ENCODE results near the gene SNRPD1.
"Not testable (repeated sequence)": the region's sequence is repeated elsewhere in the genome, so short reads cannot be mapped to it uniquely, and the experiment has no call there.

- not testable (repeated sequence) for TF ChIP-seq CEBPB (IDR thresholded peaks at IDR 0.05; ENCODE audit: low read depth, low read length); RAD21 (IDR thresholded peaks at IDR 0.05 in 1 of 2, conservative IDR thresholded peaks at IDR 0.05 in 1 of 2; ENCODE audit: low read depth in 2 of 2, low read length in 2 of 2); CTCF (IDR thresholded peaks at IDR 0.05; ENCODE audit: control extremely low read depth in 1 of 3, insufficient read depth in 1 of 3, low read depth in 1 of 3, low read length in 3 of 3); TAF1 (IDR thresholded peaks at IDR 0.05; ENCODE audit: low read depth, low read length); CHD2 (IDR thresholded peaks at IDR 0.05; ENCODE audit: low read length)
Measured at GRCh38 chr18:21611401-21612124, 551 bp upstream of the SNRPD1 start.

Measured in H1 (cell line).